Measurements from ENCODE around the gene GPR137C. TPM values are rescaled to one million over a fixed set of nuclear protein-coding genes. Genes with fewer than 3 reads are reported as not detected.

GPR137C gene
- total and polyA plus RNA-seq, 2 of the 4 experiments (the other 2 are of a cell fraction) = 0.72 to 0.91 TPM

DNA sequence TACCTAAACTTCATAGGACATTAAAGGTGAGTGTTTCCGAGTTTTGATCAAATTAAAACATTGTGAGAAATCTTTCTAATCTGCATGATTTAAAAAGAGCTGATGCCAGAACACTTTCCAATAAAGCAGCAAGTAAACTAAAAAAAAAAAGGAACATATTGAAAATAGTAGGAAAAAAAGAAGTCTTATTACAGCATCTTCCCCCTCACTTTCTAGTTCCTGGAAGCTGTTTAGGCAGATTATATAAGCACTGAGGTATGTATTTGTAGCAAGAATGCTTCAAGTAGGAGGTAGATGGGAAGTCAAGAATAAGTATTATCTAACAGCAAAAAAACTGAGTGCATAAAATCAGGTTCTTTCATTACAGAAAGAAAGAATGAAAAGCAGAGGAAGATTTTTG is 96.9 kb downstream of the GPR137C start:
- 0 out of 2 replicates have a peak, but pooled peaks cover 1% of the 10 kb centered on the region for H3K4me1 ChIP-seq (ENCODE audit: control insufficient read depth, insufficient read depth, low read length)
- no peak overlapping the region for H2BK120ac ChIP-seq (ENCODE audit: low read depth, low read length)
- H4K5ac ChIP-seq (ENCODE audit: low read depth, low read length) = no peak overlapping the region
- POLR2A ChIA-PET (ENCODE audit: unreplicated experiment) = no interaction called here
- H3K79me1 ChIP-seq (ENCODE audit: low read depth in 1 of 2, low read length in 2 of 2) = no peaks in the 10 kb centered on the region
- in situ Hi-C loops (cut with MboI; ENCODE audit: low sequenced_read_pairs) = no loop called here
- no peaks in the 10 kb centered on the region for H3K9me3 ChIP-seq (ENCODE audit: control insufficient read depth, insufficient read depth, low read length)
- H3K56ac ChIP-seq (ENCODE audit: extremely low read depth, insufficient read depth, low read length) = no peak overlapping the region
- dilution Hi-C loops (cut with HindIII; ENCODE audit: low sequenced_read_pairs, unreplicated experiment) = no loop called here
- no peak overlapping the region for H3K4ac ChIP-seq (ENCODE audit: low read depth, low read length)
- H2AK9ac ChIP-seq (replicated peaks; ENCODE audit: low read depth, low read length, poor library complexity) = no peak overlapping the region
- peak; percentile 10 for DNase-seq
- no peak overlapping the region for H3K4me3 ChIP-seq (ENCODE audit: insufficient read depth, low read depth, low read length)
- H3K36me3 ChIP-seq (ENCODE audit: control insufficient read depth, insufficient read depth, low read length) = peaks cover 20% of the 10 kb centered on the region
- intact Hi-C loops (cut with micrococcal nuclease) = no loop called here
- CTCF ChIA-PET = no interaction called here
- H3K4me2 ChIP-seq (ENCODE audit: low read depth, low read length) = no peak overlapping the region
- no peak overlapping the region for H3K18ac ChIP-seq (ENCODE audit: low read depth, low read length)
- WGBS, 2 experiments (ENCODE audit: extremely low coverage in 2 of 2, insufficient read length in 1 of 2) = no CpG with 5 or more reads among the region's 1 CpG
- H2BK5ac ChIP-seq (ENCODE audit: low read depth, low read length, poor library complexity, severe bottlenecking) = no peak overlapping the region
- no peak for ATAC-seq (ENCODE audit: low read depth)
- no peak overlapping the region for H2AFZ ChIP-seq (replicated peaks; ENCODE audit: low read length, poor library complexity)
- H2BK15ac ChIP-seq (ENCODE audit: low read depth, low read length) = no peak overlapping the region
- no peak overlapping the region for H4K8ac ChIP-seq (ENCODE audit: low read depth in 2 of 2, low read length in 2 of 2)
- H3K14ac ChIP-seq (replicated peaks; ENCODE audit: low read depth, low read length) = no peak overlapping the region
- H3K27ac ChIP-seq (ENCODE audit: insufficient read depth, low read length) = no peak overlapping the region
- H2BK20ac ChIP-seq (ENCODE audit: low read depth, low read length) = no peak overlapping the region
- H3K23ac ChIP-seq (ENCODE audit: low read depth, low read length) = no peak overlapping the region
- H2AK5ac ChIP-seq (ENCODE audit: low read depth, low read length) = no peak overlapping the region
- H3K9ac ChIP-seq (ENCODE audit: low read depth, low read length) = no peak overlapping the region
- BruUV-seq (replicated peaks) = no TSS peak
- no peaks in the 10 kb centered on the region for H3K27me3 ChIP-seq (ENCODE audit: control insufficient read depth, insufficient read depth, low read length)
- no peaks in the 10 kb centered on the region for H4K20me1 ChIP-seq (ENCODE audit: insufficient read depth, low read length)
- H3K9me1 ChIP-seq (ENCODE audit: insufficient read depth, low read length) = no peaks in the 10 kb centered on the region; the same call in 1 of the 2 replicates
- TF ChIP-seq, protein P1, sequence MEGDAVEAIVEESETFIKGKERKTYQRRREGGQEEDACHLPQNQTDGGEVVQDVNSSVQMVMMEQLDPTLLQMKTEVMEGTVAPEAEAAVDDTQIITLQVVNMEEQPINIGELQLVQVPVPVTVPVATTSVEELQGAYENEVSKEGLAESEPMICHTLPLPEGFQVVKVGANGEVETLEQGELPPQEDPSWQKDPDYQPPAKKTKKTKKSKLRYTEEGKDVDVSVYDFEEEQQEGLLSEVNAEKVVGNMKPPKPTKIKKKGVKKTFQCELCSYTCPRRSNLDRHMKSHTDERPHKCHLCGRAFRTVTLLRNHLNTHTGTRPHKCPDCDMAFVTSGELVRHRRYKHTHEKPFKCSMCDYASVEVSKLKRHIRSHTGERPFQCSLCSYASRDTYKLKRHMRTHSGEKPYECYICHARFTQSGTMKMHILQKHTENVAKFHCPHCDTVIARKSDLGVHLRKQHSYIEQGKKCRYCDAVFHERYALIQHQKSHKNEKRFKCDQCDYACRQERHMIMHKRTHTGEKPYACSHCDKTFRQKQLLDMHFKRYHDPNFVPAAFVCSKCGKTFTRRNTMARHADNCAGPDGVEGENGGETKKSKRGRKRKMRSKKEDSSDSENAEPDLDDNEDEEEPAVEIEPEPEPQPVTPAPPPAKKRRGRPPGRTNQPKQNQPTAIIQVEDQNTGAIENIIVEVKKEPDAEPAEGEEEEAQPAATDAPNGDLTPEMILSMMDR (conservative IDR thresholded peaks at IDR 0.05; ENCODE audit: low read depth, low read length) = no peak
- no peak for TF ChIP-seq CHD1 (IDR thresholded peaks at IDR 0.05; ENCODE audit: low read depth, low read length)
- TF ChIP-seq RFX5 (IDR thresholded peaks at IDR 0.05; ENCODE audit: low read depth, low read length) = no peak
- no peak for TF ChIP-seq NFE2L2 (IDR thresholded peaks at IDR 0.05; ENCODE audit: low read depth, low read length)
- TF ChIP-seq MAFK (IDR thresholded peaks at IDR 0.05; ENCODE audit: low read depth, low read length) = no peak
- no peak overlapping the region for H4K91ac ChIP-seq (ENCODE audit: insufficient read depth, low read depth, low read length)
